Caco-2 (cell line): Measurements from ENCODE around the gene INAVA. TPM values are rescaled to one million over a fixed set of nuclear protein-coding genes. Genes with fewer than 3 reads are reported as not detected.

Experiments used
- BruUV-seq: library from RNA; stranded (reverse); fragments of 400-500 nt; replicated peaks from 2 replicates; lab custom pipeline; 2021; lab: Mats Ljungman, UMichigan
- CTCF ChIA-PET: fragments of 300-600 bp; sonication (Branson Sonifier 250); formaldehyde crosslinking; loops from one replicate; lab custom pipeline; 2022; ENCODE audit warnings: antibody characterized with exemption; lab: Charles Lee
- POLR2A ChIA-PET: fragments of 300-600 bp; sonication (Branson Sonifier 250); formaldehyde crosslinking; loops from one replicate; lab custom pipeline; 2022; ENCODE audit warnings: antibody characterized with exemption; lab: Charles Lee
- DNase-seq, 2 experiments: peaks; one replicate each; pipeline versions ENCODE4 v3.0.0 to v3.0.0-alpha.2; 2020 to 2022
- H3K27me3 ChIP-seq: replicated peaks from 2 replicates; pipeline ENCODE4 v1.6.0; 2011; ENCODE audit warnings: low read length; ENCODE audit not compliant: control insufficient read depth, insufficient read depth
- H3K36me3 ChIP-seq: 2 replicates; pipeline ENCODE4 v1.5.1; 2011; ENCODE audit warnings: low read length; ENCODE audit not compliant: control insufficient read depth, insufficient read depth
- H3K4me1 ChIP-seq: fragments of 250-450 bp; sonication (Bioruptor Pico); 2 replicates; pipeline ENCODE4 v1.5.1; 2020; ENCODE audit warnings: mild to moderate bottlenecking
- H3K4me3 ChIP-seq: 2 replicates; pipeline ENCODE4 v1.5.1; 2011; ENCODE audit warnings: low read depth, mild to moderate bottlenecking, control low read depth, low read length
- H3K9me3 ChIP-seq: fragments of 250-450 bp; sonication (Bioruptor Pico); 2 replicates; pipeline ENCODE4 v1.5.1; 2020; ENCODE audit warnings: mild to moderate bottlenecking, moderate library complexity
- H3K27ac Mint-ChIP-seq: one replicate; pipeline ENCODE4 v1.8.0; 2022; ENCODE audit warnings: mixed read lengths; ENCODE audit not compliant: unreplicated experiment
- H3K27me3 Mint-ChIP-seq: one replicate; pipeline ENCODE4 v1.8.0; 2022; ENCODE audit warnings: mixed read lengths; ENCODE audit not compliant: insufficient read depth, unreplicated experiment
- H3K36me3 Mint-ChIP-seq: one replicate; pipeline ENCODE4 v1.8.0; 2022; ENCODE audit warnings: mild to moderate bottlenecking, mixed read lengths; ENCODE audit not compliant: insufficient read depth, unreplicated experiment
- H3K4me1 Mint-ChIP-seq: one replicate; pipeline ENCODE4 v1.8.0; 2022; ENCODE audit warnings: low read depth, mixed read lengths; ENCODE audit not compliant: unreplicated experiment
- H3K4me3 Mint-ChIP-seq: one replicate; pipeline ENCODE4 v1.8.0; 2022; ENCODE audit warnings: mild to moderate bottlenecking, moderate library complexity, mixed read lengths; ENCODE audit not compliant: unreplicated experiment
- H3K9me3 Mint-ChIP-seq: one replicate; pipeline ENCODE4 v1.8.0; 2022; ENCODE audit warnings: mixed read lengths; ENCODE audit not compliant: unreplicated experiment
- CTCF ChIP-seq, 2 experiments: fragments of 200-600 bp in 1 of 2; IDR thresholded peaks; 1 replicate in 1 of 2; 2 replicates in 1 of 2; pipeline versions ENCODE4 v1.5.1 to v1.8.0; 2011 to 2022; ENCODE audit warnings: antibody characterized with exemption in 1 of 2, control low read depth in 1 of 2, inconsistent platforms in 1 of 2, low read depth in 1 of 2, low read length in 1 of 2, mild to moderate bottlenecking in 1 of 2, moderate library complexity in 1 of 2; ENCODE audit not compliant: insufficient read depth in 1 of 2, severe bottlenecking in 1 of 2, unreplicated experiment in 1 of 2
- intact Hi-C: fragments of 100-400 bp; cut with micrococcal nuclease; formaldehyde crosslinking; loops from one replicate; pipeline ENCODE4 v1.10.0; 2022; ENCODE audit not compliant: unreplicated experiment
- total RNA-seq: library from RNA; stranded (reverse); gene quantifications from 2 replicates; pipeline ENCODE4 v1.2.3, GENCODE V29; 2022

The INAVA gene
- total RNA-seq, 1 experiment from 2014 or later = 123 TPM

- H3K36me3 ChIP-seq = no peaks in the 10 kb centered on the region
- no peaks in the 10 kb centered on the region for H3K4me1 ChIP-seq
- Mint-ChIP-seq H3K36me3 (no peaks in the 10 kb centered on the region), H3K4me3 (no peak overlapping the region), H3K27ac (no peak overlapping the region), H3K27me3 (no peaks in the 10 kb centered on the region), H3K4me1 (no peaks in the 10 kb centered on the region), H3K9me3 (no peaks in the 10 kb centered on the region)
- no peak for TF ChIP-seq CTCF (IDR thresholded peaks at IDR 0.05; ENCODE audit: insufficient read depth in 1 of 2, low read depth in 1 of 2, low read length in 1 of 2, severe bottlenecking in 1 of 2, unreplicated experiment in 1 of 2)
- intact Hi-C loops = no loop called here
- no TSS peak for BruUV-seq
- no peak for DNase-seq
- POLR2A ChIA-PET = interaction anchor here (0.7 kb wide), 1 partner anchor 24 kb away, joined by 4 read pairs; no protein-coding TSS in a partner anchor
- CTCF ChIA-PET = no interaction called here
- H3K4me3 ChIP-seq = no peak overlapping the region
- no peaks in the 10 kb centered on the region for H3K9me3 ChIP-seq
- H3K27me3 ChIP-seq = no peaks in the 10 kb centered on the region; the same call in 1 of the 2 replicates
Measured at GRCh38 chr1:200880212-200880611, 14.5 kb upstream of the INAVA start.

- Mint-ChIP-seq H3K27me3 (no peaks in the 10 kb centered on the region), H3K27ac (no peak overlapping the region), H3K9me3 (no peaks in the 10 kb centered on the region), H3K4me1 (no peaks in the 10 kb centered on the region), H3K4me3 (no peak overlapping the region), H3K36me3 (no peaks in the 10 kb centered on the region)
- no peak for TF ChIP-seq CTCF (IDR thresholded peaks at IDR 0.05; ENCODE audit: insufficient read depth in 1 of 2, low read depth in 1 of 2, low read length in 1 of 2, severe bottlenecking in 1 of 2, unreplicated experiment in 1 of 2)
- no peak for DNase-seq
- Histone ChIP-seq H3K36me3 (no peaks in the 10 kb centered on the region), H3K27me3 (no peaks in the 10 kb centered on the region; the same call in 1 of the 2 replicates), H3K9me3 (no peaks in the 10 kb centered on the region), H3K4me3 (no peak overlapping the region), H3K4me1 (no peaks in the 10 kb centered on the region)
- ChIA-PET CTCF (no interaction called here), POLR2A (no interaction called here)
- intact Hi-C loops = no loop called here
- BruUV-seq = no TSS peak
Measured at GRCh38 chr1:200883118-200883517, 11.6 kb upstream of the INAVA start.

GRCh38 chr1:200885623-200886402 lies 8.9 kb upstream of the INAVA start:
- H3K9me3 Mint-ChIP-seq = no peaks in the 10 kb centered on the region
- intact Hi-C loops = no loop called here
- no peaks in the 10 kb centered on the region for H3K27me3 ChIP-seq
- H3K4me1 Mint-ChIP-seq = peaks cover 19% of the 10 kb centered on the region
- CTCF ChIA-PET = no interaction called here
- H3K4me1 ChIP-seq = peaks cover 7% of the 10 kb centered on the region
- POLR2A ChIA-PET = no interaction called here
- H3K27me3 Mint-ChIP-seq = no peaks in the 10 kb centered on the region
- no peaks in the 10 kb centered on the region for H3K9me3 ChIP-seq
- no peaks in the 10 kb centered on the region for H3K36me3 ChIP-seq
- no peak for TF ChIP-seq CTCF (IDR thresholded peaks at IDR 0.05; ENCODE audit: insufficient read depth in 1 of 2, low read depth in 1 of 2, low read length in 1 of 2, severe bottlenecking in 1 of 2, unreplicated experiment in 1 of 2)
- H3K4me3 ChIP-seq = no peak overlapping the region
- no peak overlapping the region for H3K27ac Mint-ChIP-seq
- DNase-seq = no peak
- no peak overlapping the region for H3K4me3 Mint-ChIP-seq
- H3K36me3 Mint-ChIP-seq = peaks cover 4% of the 10 kb centered on the region
- no TSS peak for BruUV-seq
